Tongue (tissue), 2 donors: ENCODE measurements around the gene WDR87. TPM values are rescaled to one million over a fixed set of nuclear protein-coding genes. Genes with fewer than 3 reads are reported as not detected.

Experiments used
- DNase-seq: peaks from one replicate; pipeline ENCODE4 v3.0.0-alpha.2; 2015
- total RNA-seq: library from RNA; depleted of rRNA; stranded (reverse); fragments of >200 nt; gene quantifications from one replicate; pipeline ENCODE4 v1.2.3, GENCODE V29; 2014

The WDR87 gene
- not detected for total RNA-seq

GRCh38 chr19:37905946-37906868 lies at the start of gene WDR87:
Gene WDR87, minus strand, starts transcription at chr19:37906594. Its CDS starts 8,355 bp downstream, at chr19:37898239.
- DNase-seq, result peak; percentile 32

- DNase-seq, result no peak
Measured at GRCh38 chr19:37955986-37956385, 49.6 kb upstream of the WDR87 start.

DNA sequence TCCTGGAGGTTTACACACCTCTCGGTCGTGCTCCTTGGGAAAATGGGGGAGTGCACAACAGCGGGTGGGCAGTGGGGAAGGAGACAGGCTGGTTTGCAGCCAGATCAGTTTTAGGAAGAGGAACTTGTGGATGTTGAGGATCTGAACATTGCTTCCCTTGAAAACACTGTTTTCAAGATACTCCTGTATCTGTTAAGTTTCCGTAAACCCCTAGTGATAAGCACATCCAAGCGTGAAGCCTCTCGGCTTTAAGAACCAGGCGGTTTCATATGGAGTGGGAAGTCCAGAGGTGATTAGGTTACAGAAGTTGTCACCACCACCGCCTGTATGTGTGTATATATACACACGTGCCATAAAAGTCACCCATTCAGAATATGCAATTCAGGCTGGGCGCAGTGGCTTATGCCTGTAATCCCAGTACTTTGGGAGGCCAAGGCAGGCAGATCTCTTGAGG lies 48.1 kb upstream of the WDR87 start:
- no peak for DNase-seq

GRCh38 chr19:37953918-37954303 lies 47.5 kb upstream of the WDR87 start:
- no peak for DNase-seq

DNA sequence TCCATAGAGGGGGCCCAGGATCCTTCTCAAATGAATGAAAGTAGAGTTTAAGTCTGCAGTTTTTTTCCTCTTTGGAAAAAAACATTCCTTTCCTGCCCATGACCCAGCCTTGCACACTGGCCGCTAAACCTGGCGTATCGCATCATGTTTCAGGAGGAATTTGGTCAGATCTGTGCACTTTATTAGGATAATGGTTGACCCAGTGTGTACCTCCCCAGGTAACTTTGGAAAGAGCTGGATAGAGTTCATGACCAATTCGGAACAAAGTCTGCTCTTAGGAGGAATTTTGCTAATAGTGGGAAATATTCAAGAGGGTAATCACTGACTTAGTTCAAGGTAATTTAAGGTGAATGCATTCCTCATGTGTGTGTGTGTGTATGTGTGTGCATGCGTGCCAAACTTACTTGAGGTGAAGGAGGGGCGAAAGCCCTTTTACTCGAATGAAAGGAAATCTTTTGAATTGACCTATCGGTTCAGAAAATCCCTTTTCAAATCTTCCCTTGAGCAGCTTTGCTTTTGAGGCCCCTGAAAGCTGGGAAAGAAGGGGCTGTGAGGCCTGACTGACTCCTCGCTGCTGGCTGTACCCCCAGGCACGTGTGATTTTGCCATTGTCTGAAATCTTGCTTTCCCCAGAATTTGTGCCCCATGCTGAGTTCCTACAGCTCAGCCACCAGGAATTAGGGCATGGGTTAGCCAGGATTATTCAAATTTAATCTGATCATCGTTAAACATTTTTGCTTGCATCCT lies 47.0 kb upstream of the WDR87 start:
- no peak for DNase-seq

DNA sequence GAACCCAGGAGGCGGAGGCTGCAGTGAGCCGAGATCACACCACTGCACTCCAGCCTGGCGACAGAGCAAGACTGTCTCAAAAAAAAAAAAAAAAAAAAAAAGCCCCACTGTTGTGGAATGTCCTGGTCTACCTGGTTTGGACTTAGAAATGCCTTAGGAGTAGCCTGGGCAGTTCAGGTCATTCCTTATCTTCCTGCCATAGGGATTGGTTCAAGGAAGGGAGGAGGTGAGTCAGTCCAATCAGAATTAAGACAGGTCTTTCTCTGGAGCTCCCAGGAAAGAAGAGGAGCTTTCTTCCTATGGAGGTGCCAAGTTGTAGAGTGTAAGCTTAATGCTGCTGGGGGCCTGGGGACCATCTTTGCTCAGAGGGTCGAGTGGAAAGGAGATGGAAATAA lies 45.4 kb upstream of the WDR87 start:
- DNase-seq, result no peak

- no peak for DNase-seq
Measured at GRCh38 chr19:37950471-37951175, 44.2 kb upstream of the WDR87 start.

DNA sequence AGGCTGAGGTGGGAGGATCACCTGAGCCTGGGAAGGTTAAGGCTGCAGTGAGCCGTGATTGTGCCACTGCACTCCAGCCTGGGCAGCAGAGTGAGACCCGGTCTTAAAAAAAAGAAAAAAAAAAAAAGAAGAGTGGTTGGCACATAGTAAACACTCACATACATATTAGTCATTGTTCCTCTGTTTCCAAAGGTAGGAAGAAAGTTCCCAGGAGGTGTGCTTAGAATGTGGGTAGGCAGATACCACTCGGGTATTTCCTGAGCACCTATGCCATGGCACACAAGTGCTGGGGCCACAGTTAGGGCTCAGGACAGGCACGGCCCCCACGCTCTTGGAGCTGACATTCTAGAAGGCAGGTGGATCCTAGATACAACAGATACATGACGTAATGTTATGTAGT lies 42.0 kb upstream of the WDR87 start:
- no peak for DNase-seq

GRCh38 chr19:37947778-37948177 lies 41.4 kb upstream of the WDR87 start:
- peak; percentile 26 for DNase-seq

DNA sequence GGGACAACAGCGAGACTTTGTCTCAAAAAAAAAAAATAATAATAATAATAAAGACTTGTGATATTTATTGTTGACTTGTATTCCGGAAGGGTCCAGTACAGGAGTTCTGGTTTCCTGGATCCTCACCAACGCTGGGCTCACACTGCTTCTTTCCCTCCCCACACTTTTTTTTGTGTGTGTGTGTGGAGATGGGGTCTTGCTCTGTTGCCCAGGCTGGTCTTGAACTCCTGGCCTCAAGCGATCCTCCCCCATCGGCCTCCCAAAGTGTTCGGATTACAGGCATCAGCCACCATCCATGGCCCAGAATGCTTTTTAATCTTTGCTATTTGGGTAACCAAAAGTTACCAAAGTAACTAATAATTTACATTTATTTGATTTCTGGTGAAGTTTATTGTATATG lies 39.7 kb upstream of the WDR87 start:
- no peak for DNase-seq

- DNase-seq, result no peak
Measured at GRCh38 chr19:37943480-37943879, 37.1 kb upstream of the WDR87 start.

GRCh38 chr19:37942516-37942902 lies 36.1 kb upstream of the WDR87 start:
- DNase-seq, result no peak

DNA sequence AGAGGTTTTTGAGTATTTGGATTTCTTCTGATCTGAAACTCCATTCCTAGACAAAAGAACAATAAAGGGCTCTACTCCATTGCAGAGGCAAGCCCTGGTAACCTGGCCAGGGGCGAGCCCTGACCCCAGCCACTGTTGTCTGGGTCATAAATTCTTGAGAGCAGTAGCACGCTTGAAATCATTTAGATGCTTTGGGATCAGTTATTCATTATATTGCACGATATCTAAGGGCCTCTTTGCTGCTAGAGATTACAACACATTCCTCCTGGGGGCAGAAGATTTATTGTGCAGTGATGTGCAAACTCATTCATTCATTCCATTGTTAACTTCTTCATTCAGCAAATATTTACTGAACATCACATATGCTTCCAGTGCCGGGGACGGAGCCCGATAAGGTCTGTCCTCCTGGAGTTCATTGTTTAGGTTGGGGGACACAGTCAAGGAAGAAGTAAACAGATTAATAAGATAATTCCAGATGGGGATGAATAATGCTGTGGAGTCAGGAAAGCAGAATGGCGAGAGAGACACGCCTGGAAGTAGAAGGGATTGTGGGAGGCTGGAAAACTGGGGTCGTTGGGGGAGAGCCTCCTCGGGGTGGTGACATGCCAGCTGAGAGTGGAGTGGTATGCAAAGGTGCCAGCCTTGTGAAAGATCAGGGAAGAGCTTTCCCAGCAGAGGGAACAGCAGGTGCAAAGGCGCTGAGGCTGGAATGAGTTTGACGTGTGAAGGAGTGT lies 35.6 kb upstream of the WDR87 start:
- no peak for DNase-seq

DNA sequence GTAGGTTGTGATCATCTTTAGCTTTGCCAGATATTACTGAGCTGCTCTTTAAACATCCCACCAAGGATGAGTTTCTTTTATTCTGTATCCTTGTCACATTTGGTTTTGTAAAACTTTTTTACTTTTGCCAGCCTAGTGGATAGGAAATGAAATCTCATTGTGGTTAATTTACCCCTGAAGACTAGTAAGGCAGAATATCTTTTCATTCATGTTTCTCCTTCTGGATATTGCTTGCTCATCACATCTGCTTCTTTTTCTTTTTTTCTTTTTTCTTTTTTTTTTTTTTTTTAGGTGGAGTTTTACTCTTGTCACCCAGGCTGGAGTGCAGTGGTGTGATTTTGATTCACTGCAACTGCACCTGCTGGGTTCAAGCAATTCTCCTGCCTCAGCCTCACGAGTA lies 32.0 kb upstream of the WDR87 start:
- no peak for DNase-seq

DNA sequence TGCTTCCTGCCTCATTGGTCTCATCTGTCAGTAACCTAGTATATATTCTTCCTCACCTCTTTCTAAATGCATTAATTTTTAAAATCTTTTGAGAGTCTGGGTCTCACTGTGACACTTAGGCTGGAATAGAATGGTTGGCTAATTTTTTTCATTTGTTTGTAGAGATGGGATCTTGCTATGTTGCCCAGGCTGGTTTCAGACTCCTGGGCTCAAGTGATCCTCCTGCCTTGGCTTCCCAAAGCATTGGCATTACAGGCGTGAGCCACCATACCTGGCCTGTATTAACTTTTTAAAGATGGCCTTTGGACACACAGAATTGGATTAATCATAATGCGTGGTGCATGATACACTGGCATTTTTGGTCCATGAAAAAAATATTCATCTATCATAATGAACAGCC lies 30.5 kb upstream of the WDR87 start:
- DNase-seq, result no peak

- DNase-seq, result no peak
Measured at GRCh38 chr19:37936166-37936565, 29.8 kb upstream of the WDR87 start.

DNA sequence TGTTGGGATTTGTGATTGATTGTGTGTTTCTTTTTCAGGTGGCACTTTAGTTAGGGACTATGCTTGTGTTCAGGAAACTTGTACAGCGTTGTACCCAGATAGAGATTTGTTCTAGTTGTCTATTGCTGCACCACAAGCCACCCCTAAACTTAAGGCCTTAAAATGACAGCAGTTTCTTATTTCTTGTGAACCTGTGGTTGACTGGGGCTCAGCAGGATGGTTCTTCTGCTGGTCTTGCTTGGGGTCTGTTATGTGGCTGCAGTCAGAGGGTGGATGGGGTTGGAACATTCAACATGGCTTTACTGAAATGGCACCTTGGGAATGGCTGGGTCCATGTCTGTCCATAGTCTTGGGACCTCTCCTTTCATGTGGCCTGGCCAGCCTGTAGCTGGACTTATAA lies 28.9 kb upstream of the WDR87 start:
- DNase-seq, result no peak

DNA sequence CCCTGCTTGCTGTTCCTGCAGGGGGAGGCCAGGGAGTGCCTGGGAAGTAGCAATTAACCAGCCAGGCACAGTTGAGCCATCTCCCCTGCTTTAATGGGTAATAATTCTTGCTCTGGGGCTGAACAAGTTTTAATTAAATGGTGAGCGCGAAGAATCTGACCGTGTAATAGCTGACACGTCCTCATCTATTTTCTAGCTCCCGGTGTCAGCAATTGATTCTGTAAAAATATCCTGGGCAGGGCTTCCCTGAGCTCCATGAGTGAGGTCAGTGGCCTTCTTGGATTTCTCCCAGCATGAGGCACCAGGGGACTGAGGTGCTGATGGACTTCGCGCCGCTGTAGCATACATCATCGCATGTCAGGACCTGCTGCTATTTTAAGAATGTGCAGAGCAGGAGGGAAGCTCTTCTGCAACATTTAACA lies 27.6 kb upstream of the WDR87 start:
- DNase-seq, result peak; percentile 82

DNA sequence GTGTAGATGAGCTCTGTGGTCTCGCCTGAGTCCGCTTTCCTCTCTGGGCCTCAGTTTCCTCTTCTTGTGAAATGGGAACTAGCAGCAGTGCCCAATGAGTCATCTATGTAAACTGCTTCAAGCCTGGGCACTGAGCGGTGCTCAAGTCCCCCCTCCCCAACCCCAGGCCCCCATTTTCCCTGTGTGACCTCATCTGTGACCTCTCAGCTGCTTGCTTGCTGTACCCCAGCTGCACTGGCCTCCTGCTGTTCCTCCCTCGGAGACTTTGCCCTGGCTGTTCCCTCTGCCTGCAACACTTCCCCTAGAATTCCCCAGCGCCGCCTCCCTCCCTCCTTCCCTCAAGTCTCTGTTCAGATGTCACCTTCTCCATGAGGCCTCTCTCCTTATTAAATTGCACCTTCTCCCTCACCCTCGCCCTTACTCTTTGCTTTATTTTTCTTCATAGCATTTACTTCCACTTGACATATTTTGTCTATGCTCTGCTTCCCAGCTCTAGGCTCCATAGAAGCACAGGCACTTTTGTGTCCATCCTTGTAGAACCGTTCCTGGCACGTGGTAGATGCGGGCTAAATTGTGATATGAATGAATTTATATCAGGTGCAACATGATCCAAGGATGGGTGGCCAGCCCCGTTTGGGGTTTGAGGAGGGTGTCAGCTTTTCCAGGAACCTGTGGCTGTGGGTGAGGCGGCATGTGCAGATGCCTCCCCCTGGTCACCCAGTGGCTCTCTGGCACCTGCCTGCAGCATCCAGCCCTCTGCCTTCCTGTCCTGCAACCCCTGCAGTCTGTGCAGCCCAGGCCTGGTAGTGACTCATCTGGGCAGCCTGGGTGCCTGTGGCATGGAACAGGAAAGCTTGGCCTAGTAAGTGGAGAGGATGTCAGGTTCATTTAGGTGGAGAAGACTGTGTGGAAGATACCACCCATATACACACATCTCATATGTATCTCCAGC lies 26.9 kb upstream of the WDR87 start:
- no peak for DNase-seq

GRCh38 chr19:37931881-37932655 lies 25.7 kb upstream of the WDR87 start:
- DNase-seq, result peak; percentile 81
